NT2/D1 (cell line): ENCODE results near the gene FPR2.

Source experiments
- SUZ12 ChIP-seq: IDR thresholded peaks from 2 replicates; pipeline ENCODE4 v1.6.1; 2011; ENCODE audit not compliant: insufficient read length, insufficient read depth; ENCODE audit errors: extremely low read depth
- ZNF274 ChIP-seq: IDR thresholded peaks from 2 replicates; pipeline ENCODE4 v1.6.1; 2011; ENCODE audit warnings: mild to moderate bottlenecking, low read depth, low read length

GRCh38 chr19:51727349-51727880, 33.6 kb upstream of the FPR2 start:
- TF ChIP-seq ZNF274 (no peak), SUZ12 (no peak)
